Nephron (organoid): Measurements from ENCODE around the gene CTNNBL1.

Experiments
- H3K27ac Mint-ChIP-seq, 3 experiments: 2 replicates each; pipeline ENCODE4 v1.8.0; 2020; ENCODE audit warnings: mixed read lengths in 3 of 3, mild to moderate bottlenecking in 2 of 3, moderate library complexity in 1 of 3
- H3K27me3 Mint-ChIP-seq: 2 replicates; pipeline ENCODE4 v1.8.0; 2021; ENCODE audit warnings: low read depth, mild to moderate bottlenecking, moderate library complexity, mixed read lengths
- H3K36me3 Mint-ChIP-seq: 2 replicates; pipeline ENCODE4 v1.8.0; 2020; ENCODE audit warnings: low read depth, mixed read lengths
- H3K4me1 Mint-ChIP-seq: 2 replicates; pipeline ENCODE4 v1.8.0; 2020; ENCODE audit warnings: mixed read lengths
- H3K4me3 Mint-ChIP-seq, 3 experiments: 2 replicates each; pipeline ENCODE4 v1.8.0; 2020; ENCODE audit warnings: mild to moderate bottlenecking in 3 of 3, mixed read lengths in 3 of 3, moderate library complexity in 2 of 3
- H3K9me3 Mint-ChIP-seq: 2 replicates; pipeline ENCODE4 v1.8.0; 2020; ENCODE audit warnings: mixed read lengths
- CTCF ChIP-seq, 3 experiments: fragments of 200-600 bp; sonication (generic); IDR thresholded peaks; one replicate each; pipeline ENCODE4 v1.5.0; 2021; ENCODE audit warnings: antibody characterized with exemption in 3 of 3; ENCODE audit not compliant: unreplicated experiment in 3 of 3

The CTNNBL1 gene

GRCh38 chr20:37895166-37895565, 201.3 kb downstream of the CTNNBL1 start:
- Mint-ChIP-seq H3K27me3 (peaks cover 29% of the 10 kb centered on the region), H3K4me1 (peaks cover 20% of the 10 kb centered on the region), H3K9me3 (no peaks in the 10 kb centered on the region), H3K36me3 (no peaks in the 10 kb centered on the region), H3K4me3 (no peak overlapping the region), H3K27ac (no peak overlapping the region)
- no peak for TF ChIP-seq CTCF (IDR thresholded peaks at IDR 0.05; ENCODE audit: unreplicated experiment in 3 of 3)

- peaks cover 42% of the 10 kb centered on the region for H3K27me3 Mint-ChIP-seq
- peak in 1 of 3 experiments; percentile 12 for TF ChIP-seq CTCF (IDR thresholded peaks at IDR 0.05; ENCODE audit: unreplicated experiment in 3 of 3)
- no peaks in the 10 kb centered on the region for H3K36me3 Mint-ChIP-seq
- H3K27ac Mint-ChIP-seq = no peak overlapping the region
- no peaks in the 10 kb centered on the region for H3K9me3 Mint-ChIP-seq
- H3K4me1 Mint-ChIP-seq = peaks cover 14% of the 10 kb centered on the region
- no peak overlapping the region for H3K4me3 Mint-ChIP-seq
Observed at GRCh38 chr20:37896932-37897548, 203.2 kb downstream of the CTNNBL1 start.

GRCh38 chr20:37898233-37899104, 204.6 kb downstream of the CTNNBL1 start:
- H3K27ac Mint-ChIP-seq = no peak overlapping the region
- no peak for TF ChIP-seq CTCF (IDR thresholded peaks at IDR 0.05; ENCODE audit: unreplicated experiment in 3 of 3)
- no peak overlapping the region for H3K4me3 Mint-ChIP-seq
- peaks cover 45% of the 10 kb centered on the region for H3K27me3 Mint-ChIP-seq
- H3K4me1 Mint-ChIP-seq = peaks cover 19% of the 10 kb centered on the region
- no peaks in the 10 kb centered on the region for H3K9me3 Mint-ChIP-seq
- H3K36me3 Mint-ChIP-seq = no peaks in the 10 kb centered on the region

DNA sequence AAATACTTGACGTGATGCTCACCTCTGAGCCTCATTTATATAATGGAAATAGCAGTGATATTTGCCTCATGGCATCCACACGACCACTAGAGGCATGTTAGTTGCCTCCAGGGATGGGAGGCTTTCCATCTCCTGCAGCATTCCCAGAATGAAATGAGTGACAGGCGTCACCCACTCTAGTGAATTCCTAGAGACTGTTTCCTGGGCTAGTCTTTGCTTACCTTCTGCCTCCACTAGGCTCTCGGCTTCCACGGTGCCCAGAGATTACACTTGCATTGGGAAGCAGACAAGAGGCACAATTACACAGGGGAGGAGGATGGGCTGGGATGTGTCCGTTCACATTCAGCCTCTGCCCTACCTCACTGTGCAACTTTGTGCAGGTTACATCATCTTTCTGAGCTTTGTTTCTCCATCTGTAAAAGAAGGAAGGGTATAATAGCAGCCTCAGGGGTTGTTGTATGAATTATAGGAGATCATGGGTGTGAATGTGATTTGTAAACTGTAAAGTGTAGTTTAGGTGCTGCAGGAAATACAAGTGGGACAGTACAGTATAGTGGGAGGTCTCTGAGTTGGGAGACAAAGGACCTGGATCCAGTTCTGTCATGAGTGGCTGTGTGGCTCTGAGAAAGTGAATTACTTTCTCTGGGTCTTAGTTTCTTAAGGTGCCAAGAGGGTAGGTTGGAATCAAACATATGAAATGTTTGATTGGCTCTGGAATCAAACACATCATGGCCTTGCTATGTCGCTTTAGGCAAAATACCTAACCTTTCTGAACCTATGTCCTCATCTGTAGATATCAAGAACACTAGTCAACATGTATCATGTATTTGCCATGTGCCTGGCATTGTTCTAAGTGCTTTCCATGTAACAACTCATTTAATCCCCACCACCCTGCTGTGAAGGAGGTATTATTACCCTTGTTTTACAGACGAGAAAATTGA, 205.5 kb downstream of the CTNNBL1 start:
- no peaks in the 10 kb centered on the region for H3K9me3 Mint-ChIP-seq
- H3K27me3 Mint-ChIP-seq = peaks cover 48% of the 10 kb centered on the region
- H3K27ac Mint-ChIP-seq = no peak overlapping the region
- H3K4me1 Mint-ChIP-seq = peaks cover 26% of the 10 kb centered on the region
- no peaks in the 10 kb centered on the region for H3K36me3 Mint-ChIP-seq
- no peak overlapping the region for H3K4me3 Mint-ChIP-seq
- no peak for TF ChIP-seq CTCF (IDR thresholded peaks at IDR 0.05; ENCODE audit: unreplicated experiment in 3 of 3)

- H3K4me3 Mint-ChIP-seq = peak overlapping the region; percentile 53 to 72 (median 68)
Observed at GRCh38 chr20:37901240-37901639, 207.4 kb downstream of the CTNNBL1 start.

More at GRCh38 chr20:37901240-37901639, 207.4 kb downstream of the CTNNBL1 start:
- no peaks in the 10 kb centered on the region for H3K9me3 Mint-ChIP-seq
- peaks cover 60% of the 10 kb centered on the region for H3K27me3 Mint-ChIP-seq
- H3K27ac Mint-ChIP-seq = no peak overlapping the region
- H3K4me1 Mint-ChIP-seq = peaks cover 42% of the 10 kb centered on the region
- no peaks in the 10 kb centered on the region for H3K36me3 Mint-ChIP-seq
- TF ChIP-seq CTCF (IDR thresholded peaks at IDR 0.05; ENCODE audit: unreplicated experiment in 3 of 3) = no peak
